ENCODE results near the gene IFITM10.

IFITM10 gene

GRCh38 chr11:1746956-1747752, 3.2 kb downstream of the IFITM10 start:
- no peak for TF ChIP-seq CTCF (IDR thresholded peaks at IDR 0.05; ENCODE audit: unreplicated experiment in 3 of 3)
- Mint-ChIP-seq H3K27me3 (ENCODE audit: low read depth) (peaks cover 51% of the 10 kb centered on the region), H3K27ac (no peak overlapping the region), H3K9me3 (no peaks in the 10 kb centered on the region), H3K36me3 (ENCODE audit: low read depth) (peaks cover 4% of the 10 kb centered on the region), H3K4me1 (peaks cover 10% of the 10 kb centered on the region), H3K4me3 (peak overlapping the region in 1 of 3 experiments; percentile 32)

- Mint-ChIP-seq H3K27ac (no peak overlapping the region), H3K9me3 (no peaks in the 10 kb centered on the region), H3K36me3 (ENCODE audit: low read depth) (peaks cover 4% of the 10 kb centered on the region), H3K4me3 (no peak overlapping the region), H3K4me1 (peaks cover 10% of the 10 kb centered on the region), H3K27me3 (ENCODE audit: low read depth) (peaks cover 48% of the 10 kb centered on the region)
- no peak for TF ChIP-seq CTCF (IDR thresholded peaks at IDR 0.05; ENCODE audit: unreplicated experiment in 3 of 3)
Observed at GRCh38 chr11:1746511-1746931, 3.9 kb downstream of the IFITM10 start.

GRCh38 chr11:1745701-1746320, 4.6 kb downstream of the IFITM10 start:
- peaks cover 4% of the 10 kb centered on the region for H3K36me3 Mint-ChIP-seq (ENCODE audit: low read depth)
- no peaks in the 10 kb centered on the region for H3K9me3 Mint-ChIP-seq
- H3K27me3 Mint-ChIP-seq (ENCODE audit: low read depth), result peaks cover 48% of the 10 kb centered on the region
- H3K4me1 Mint-ChIP-seq, result peaks cover 10% of the 10 kb centered on the region
- H3K4me3 Mint-ChIP-seq, result peak overlapping the region in 1 of 3 experiments; percentile 8
- no peak for TF ChIP-seq CTCF (IDR thresholded peaks at IDR 0.05; ENCODE audit: unreplicated experiment in 3 of 3)
- H3K27ac Mint-ChIP-seq, result no peak overlapping the region

GRCh38 chr11:1744891-1745700, 5.3 kb downstream of the IFITM10 start:
- no peak overlapping the region for H3K27ac Mint-ChIP-seq
- H3K4me1 Mint-ChIP-seq, result peaks cover 5% of the 10 kb centered on the region
- H3K9me3 Mint-ChIP-seq, result no peaks in the 10 kb centered on the region
- peaks cover 4% of the 10 kb centered on the region for H3K36me3 Mint-ChIP-seq (ENCODE audit: low read depth)
- peaks cover 41% of the 10 kb centered on the region for H3K27me3 Mint-ChIP-seq (ENCODE audit: low read depth)
- H3K4me3 Mint-ChIP-seq, result no peak overlapping the region
- no peak for TF ChIP-seq CTCF (IDR thresholded peaks at IDR 0.05; ENCODE audit: unreplicated experiment in 3 of 3)

- Mint-ChIP-seq H3K4me3 (no peak overlapping the region), H3K27ac (no peak overlapping the region), H3K4me1 (no peaks in the 10 kb centered on the region), H3K36me3 (ENCODE audit: low read depth) (peaks cover 4% of the 10 kb centered on the region), H3K9me3 (peaks cover 4% of the 10 kb centered on the region), H3K27me3 (ENCODE audit: low read depth) (peaks cover 34% of the 10 kb centered on the region)
- TF ChIP-seq CTCF (IDR thresholded peaks at IDR 0.05; ENCODE audit: unreplicated experiment in 3 of 3), result no peak
Observed at GRCh38 chr11:1744137-1744886, 6.1 kb downstream of the IFITM10 start.
